Ovary (tissue), 9 donors: Measurements from ENCODE around the gene SPAG4. TPM values are rescaled to one million over a fixed set of nuclear protein-coding genes. Genes with fewer than 3 reads are reported as not detected.

Source experiments
- DNase-seq, 5 donors: peaks; one replicate each; pipeline ENCODE4 v3.0.0-alpha.2; 2019 to 2020
- H3K27ac ChIP-seq, 2 donors: fragments of 200-600 bp; one replicate each; pipeline versions ENCODE4 v1.5.1 to v1.8.0; 2019 to 2022
- H3K27me3 ChIP-seq: fragments of 200-600 bp; one replicate; pipeline ENCODE4 v1.8.0; 2022
- H3K36me3 ChIP-seq: fragments of 200-600 bp; sonication (generic); one replicate; pipeline ENCODE4 v1.5.1; 2019
- H3K4me1 ChIP-seq: one replicate; pipeline ENCODE4 v1.8.1; 2013; ENCODE audit warnings: mild to moderate bottlenecking, moderate library complexity; ENCODE audit not compliant: insufficient read depth
- H3K4me3 ChIP-seq: fragments of 200-600 bp; sonication (generic); one replicate; pipeline ENCODE4 v1.5.1; 2017
- H3K9me3 ChIP-seq, 2 donors: fragments of 200-600 bp in 1 of 2; sonication (generic) in 1 of 2; one replicate each; pipeline versions ENCODE4 v1.5.1 to v1.8.1; 2013 to 2019; ENCODE audit warnings: mild to moderate bottlenecking in 1 of 2, moderate library complexity in 1 of 2
- EP300 ChIP-seq: sonication (generic); formaldehyde crosslinking; IDR thresholded peaks from one replicate; pipeline ENCODE4 v1.6.1; 2017; ENCODE audit warnings: antibody characterized with exemption
- POLR2A ChIP-seq: fragments of 450-650 bp; IDR thresholded peaks from one replicate; pipeline ENCODE4 v1.6.1; 2017; ENCODE audit warnings: antibody characterized with exemption, mild to moderate bottlenecking, moderate library complexity
- WGBS, 3 donors: extraction: QIAGEN DNeasy Blood & Tissue Kit in 1 of 3; methylation state at CpG; one replicate each; pipeline versions ENCODE4 v1.1.5 to v1.1.7; 2013 to 2017; 5-methylcytosine and 5-hydroxymethylcytosine counted together
- intact Hi-C, 4 donors: fragments of 100-400 bp; cut with DNase I; formaldehyde crosslinking; loops; one replicate each; pipeline versions ENCODE4 v1.11.0 to v1.15.1; 2022 to 2023
- polyA plus RNA-seq, 2 donors: library from polyadenylated mRNA; stranded (reverse); fragments of 200-250 nt in 1 of 2; fragments of 350-450 nt in 1 of 2; fragmentation: Illumina TruSeq in 1 of 2; extraction: RNeasy Lipid Tissue Mini Kit (QIAGEN cat#74804) in 1 of 2; gene quantifications; one replicate each; pipeline ENCODE4 v1.2.3, GENCODE V29; 2013 to 2014
- total RNA-seq, 7 donors: library from RNA; depleted of rRNA in 2 of 7; stranded (reverse); fragments of >200 nt in 2 of 7; fragmentation: NEBNext Ultra II Directional in 3 of 7; extraction: Animal tissue kit (Norgen Biotek cat#: 25700) in 3 of 7; gene quantifications; one replicate each; pipeline versions ENCODE4 v1.1.0 to v1.2.4, GENCODE V29; 2016 to 2023
- TF ChIP-seq, protein P1 (sequence below), 3 donors: fragments of 450-650 bp in 2 of 3; fragments of 200-600 bp in 1 of 3; IDR thresholded peaks; one replicate each; pipeline versions ENCODE4 v1.5.1 to v1.8.0; 2016 to 2022; ENCODE audit warnings: antibody characterized with exemption in 3 of 3, mild to moderate bottlenecking in 1 of 3
- donor health status: DM: no; HTN: no; CAD: no; lungs with moderate emphysema.
- donor health status: DM: no; HTN: no; CAD: no.
- donor health status: Bipolar disorder and iron deficiency.
- donor health status: DM: yes; HTN: yes; CAD: no.
- donor health status: DM: no; HTN: no; CAD: no.
- donor health status: DM: yes; HTN: yes; CAD: no.

Gene SPAG4
- total and polyA plus RNA-seq, 9 donors: 1.00 to 12.8 (median 9.6) TPM

DNA sequence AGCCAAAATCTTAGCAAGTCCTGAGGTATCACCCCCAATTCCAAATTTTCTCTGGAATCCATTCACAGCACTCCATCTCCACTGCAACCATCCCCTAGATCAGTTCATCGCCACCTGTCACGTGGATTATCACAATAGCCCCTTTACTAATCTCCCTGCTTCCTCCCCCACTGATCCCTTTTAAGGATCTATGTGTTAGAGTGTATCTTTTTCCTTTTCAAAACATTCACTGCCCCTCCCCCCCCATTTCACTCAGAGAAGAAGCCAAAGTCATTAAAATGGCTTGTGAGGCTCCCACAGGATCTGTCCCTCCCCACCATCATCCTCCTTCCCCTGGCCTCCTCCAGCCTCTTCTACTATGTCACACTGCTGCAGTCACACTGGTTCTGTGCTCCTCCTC is 18.4 kb upstream of the SPAG4 start:
- H3K36me3 ChIP-seq: no peaks in the 10 kb centered on the region
- TF ChIP-seq, protein P1, sequence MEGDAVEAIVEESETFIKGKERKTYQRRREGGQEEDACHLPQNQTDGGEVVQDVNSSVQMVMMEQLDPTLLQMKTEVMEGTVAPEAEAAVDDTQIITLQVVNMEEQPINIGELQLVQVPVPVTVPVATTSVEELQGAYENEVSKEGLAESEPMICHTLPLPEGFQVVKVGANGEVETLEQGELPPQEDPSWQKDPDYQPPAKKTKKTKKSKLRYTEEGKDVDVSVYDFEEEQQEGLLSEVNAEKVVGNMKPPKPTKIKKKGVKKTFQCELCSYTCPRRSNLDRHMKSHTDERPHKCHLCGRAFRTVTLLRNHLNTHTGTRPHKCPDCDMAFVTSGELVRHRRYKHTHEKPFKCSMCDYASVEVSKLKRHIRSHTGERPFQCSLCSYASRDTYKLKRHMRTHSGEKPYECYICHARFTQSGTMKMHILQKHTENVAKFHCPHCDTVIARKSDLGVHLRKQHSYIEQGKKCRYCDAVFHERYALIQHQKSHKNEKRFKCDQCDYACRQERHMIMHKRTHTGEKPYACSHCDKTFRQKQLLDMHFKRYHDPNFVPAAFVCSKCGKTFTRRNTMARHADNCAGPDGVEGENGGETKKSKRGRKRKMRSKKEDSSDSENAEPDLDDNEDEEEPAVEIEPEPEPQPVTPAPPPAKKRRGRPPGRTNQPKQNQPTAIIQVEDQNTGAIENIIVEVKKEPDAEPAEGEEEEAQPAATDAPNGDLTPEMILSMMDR (IDR thresholded peaks at IDR 0.05): no peak
- TF ChIP-seq EP300: no peak
- H3K9me3 ChIP-seq: no peaks in the 10 kb centered on the region
- H3K27ac ChIP-seq: no peak overlapping the region
- no peak overlapping the region for H3K4me3 ChIP-seq
- peaks cover 6% of the 10 kb centered on the region for H3K4me1 ChIP-seq
- H3K27me3 ChIP-seq: no peaks in the 10 kb centered on the region
- intact Hi-C loops: no loop called here
- DNase-seq: no peak
- 74 to 82% (median 75%) methylated on average over 2 of the region's 2 CpGs for WGBS, 3 donors

DNA sequence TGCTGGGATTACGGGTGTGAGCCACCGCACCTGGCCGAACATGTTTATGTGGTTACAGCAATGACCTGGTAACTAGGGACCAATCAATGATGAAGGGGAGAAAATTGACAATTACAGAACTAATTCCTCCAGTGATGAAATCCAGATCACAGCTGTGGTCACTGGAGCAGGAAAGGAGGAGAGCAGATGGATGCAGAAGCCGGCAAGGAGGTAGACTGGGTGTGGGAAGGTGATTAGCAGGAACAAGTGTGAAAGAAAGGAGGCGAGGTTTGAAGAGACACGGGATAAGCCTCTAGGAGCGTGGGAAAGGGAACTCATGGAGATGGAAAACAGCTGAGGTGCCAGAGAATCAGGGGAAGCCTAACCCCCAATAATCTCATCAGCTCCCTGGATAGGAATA is 17.2 kb upstream of the SPAG4 start:
- Histone ChIP-seq H3K9me3 (no peaks in the 10 kb centered on the region), H3K27me3 (no peaks in the 10 kb centered on the region), H3K4me3 (no peak overlapping the region), H3K27ac (no peak overlapping the region), H3K4me1 (peaks cover 6% of the 10 kb centered on the region), H3K36me3 (no peaks in the 10 kb centered on the region)
- intact Hi-C loops: no loop called here
- WGBS, 3 donors: 59 to 64% (median 60%) methylated on average over 7 of the region's 7 CpGs
- DNase-seq: no peak
- TF ChIP-seq, protein P1 (IDR thresholded peaks at IDR 0.05): no peak
- TF ChIP-seq POLR2A (no peak), EP300 (no peak)

DNA sequence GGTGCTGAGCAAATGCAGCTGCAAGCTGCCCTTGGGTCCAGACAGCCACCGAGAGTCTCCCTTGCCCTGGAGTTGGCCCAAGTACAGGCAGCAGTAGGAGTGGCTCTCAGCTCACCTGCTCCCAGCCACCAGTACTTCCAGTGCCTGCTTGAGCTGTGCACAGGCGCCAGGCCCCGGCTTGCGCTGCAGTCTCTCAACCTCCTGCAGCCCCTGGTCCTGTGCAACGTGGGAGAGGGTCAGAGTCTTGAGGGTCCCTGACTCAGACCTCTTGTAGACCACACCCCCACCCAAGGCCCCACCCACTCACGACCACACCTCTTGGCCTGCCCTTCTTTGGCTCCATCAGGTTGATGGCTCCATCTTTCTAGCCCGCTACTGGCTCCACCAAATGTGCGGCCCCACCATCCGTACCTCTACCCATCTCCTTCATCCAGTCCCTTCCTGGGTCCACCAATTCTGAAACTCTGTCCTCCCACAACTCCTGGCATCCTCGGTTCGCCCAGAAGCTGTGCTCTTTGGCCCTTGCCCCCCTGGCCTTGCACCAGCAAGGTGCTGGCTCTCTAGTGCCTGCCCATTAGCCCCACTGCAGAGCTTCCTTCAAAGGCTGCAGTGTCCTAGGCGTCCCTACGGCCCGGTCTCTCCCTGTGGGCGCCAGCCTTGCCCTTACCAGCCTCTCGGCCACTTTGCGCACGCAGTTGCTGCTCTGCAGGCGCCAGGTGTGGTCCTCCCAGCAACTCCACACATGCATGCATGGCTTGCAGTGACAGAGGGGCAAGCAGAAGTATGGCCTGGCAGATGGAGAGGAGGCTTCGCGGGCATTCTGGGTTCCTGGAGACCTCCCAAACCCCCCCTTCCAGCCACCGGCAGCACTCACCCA is 16.5 kb upstream of the SPAG4 start:
- no peaks in the 10 kb centered on the region for H3K36me3 ChIP-seq
- 81 to 83% (median 83%) methylated on average over 22 of the region's 22 CpGs for WGBS, 3 donors

DNA sequence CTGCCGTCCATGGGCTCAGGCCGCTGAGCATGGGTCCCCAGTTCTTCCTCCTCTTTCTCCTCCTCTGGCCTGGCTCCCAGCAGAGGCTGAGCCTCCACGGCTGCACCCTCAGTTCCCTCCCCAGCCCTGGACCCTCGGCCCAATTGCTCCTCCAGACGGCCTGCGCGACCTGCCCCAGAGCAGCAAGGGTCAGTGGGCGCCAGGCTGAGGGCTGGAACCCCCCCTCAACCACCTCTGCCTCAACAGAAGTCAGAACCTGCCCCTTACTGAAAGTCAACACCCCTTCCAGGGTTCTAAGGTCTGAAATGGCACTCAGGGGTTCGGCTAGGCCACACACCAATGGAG is 15.9 kb upstream of the SPAG4 start:
- TF ChIP-seq EP300 (no peak), POLR2A (no peak)
- TF ChIP-seq, protein P1 (IDR thresholded peaks at IDR 0.05): no peak
- intact Hi-C loops: loop anchor here in 1 of 4 donors (10.0 kb wide), 2 partner anchors 95 to 285 kb away; partner anchors contain the start of genes NFS1 and ROMO1

More for the DNA sequence above, 16.5 kb upstream of the SPAG4 start:
- Histone ChIP-seq H3K27ac (no peak overlapping the region), H3K9me3 (no peaks in the 10 kb centered on the region), H3K27me3 (no peaks in the 10 kb centered on the region), H3K4me3 (no peak overlapping the region), H3K4me1 (peaks cover 6% of the 10 kb centered on the region)
- TF ChIP-seq POLR2A: no peak
- TF ChIP-seq, protein P1 (IDR thresholded peaks at IDR 0.05): no peak
- TF ChIP-seq EP300: no peak
- DNase-seq: no peak
- intact Hi-C loops: no loop called here

More for the DNA sequence above, 15.9 kb upstream of the SPAG4 start:
- no peaks in the 10 kb centered on the region for H3K9me3 ChIP-seq
- no peak overlapping the region for H3K27ac ChIP-seq
- H3K4me1 ChIP-seq: peaks cover 6% of the 10 kb centered on the region
- DNase-seq: no peak
- 89 to 96% (median 95%) methylated on average over 9 of the region's 9 CpGs for WGBS, 3 donors
- H3K36me3 ChIP-seq: no peaks in the 10 kb centered on the region
- H3K27me3 ChIP-seq: no peaks in the 10 kb centered on the region
- no peak overlapping the region for H3K4me3 ChIP-seq
